Measurements from ENCODE around the gene CLPSL2. TPM values are rescaled to one million over a fixed set of nuclear protein-coding genes. Genes with fewer than 3 reads are reported as not detected.

The CLPSL2 gene
- total and polyA plus RNA-seq, 2 experiments from 2014 or later = not detected

DNA sequence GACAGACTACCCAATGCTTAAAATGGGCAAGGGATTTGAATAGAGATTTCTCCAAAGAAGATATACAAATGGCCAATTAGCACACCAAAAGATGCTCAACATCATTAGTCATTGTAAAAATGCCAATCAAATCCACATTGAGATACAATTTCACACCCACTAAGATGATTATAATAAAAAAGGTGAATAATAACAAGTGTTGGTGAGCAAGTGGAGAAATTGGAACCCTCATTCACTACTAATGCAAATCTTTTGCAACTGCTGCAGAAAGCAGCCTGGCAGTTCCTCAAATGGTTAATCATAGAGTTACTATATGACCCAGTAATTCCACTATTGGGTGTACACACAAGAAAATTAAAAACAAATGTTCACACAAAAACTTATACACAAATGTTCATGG lies 41.1 kb downstream of the CLPSL2 start:
- no peaks in the 10 kb centered on the region for H3K9me3 ChIP-seq (ENCODE audit: low read depth)
- TF ChIP-seq CTCF (IDR thresholded peaks at IDR 0.05; ENCODE audit: poor library complexity) (no peak), EZH2phosphoT487 (IDR thresholded peaks at IDR 0.05; ENCODE audit: low read depth, severe bottlenecking, unreplicated experiment) (no peak), EZH2 (IDR thresholded peaks at IDR 0.05; ENCODE audit: borderline replicate concordance) (no peak)
- no peaks in the 10 kb centered on the region for H3K79me2 ChIP-seq
- H3K4me3 ChIP-seq = no peak overlapping the region
- H3K27me3 ChIP-seq = no peaks in the 10 kb centered on the region
- H3K27ac ChIP-seq = no peak overlapping the region
- no peaks in the 10 kb centered on the region for H3K36me3 ChIP-seq (replicated peaks; ENCODE audit: insufficient read depth, low read depth)
- DNase-seq (ENCODE audit: low spot score) = no peak
- no peaks in the 10 kb centered on the region for H3K9me2 ChIP-seq (replicated peaks; ENCODE audit: insufficient read depth)
- H3K4me2 ChIP-seq = no peak overlapping the region
- H2AFZ ChIP-seq = no peak overlapping the region
- no peaks in the 10 kb centered on the region for H3K4me1 ChIP-seq (ENCODE audit: insufficient read depth)
- no peaks in the 10 kb centered on the region for H4K20me1 ChIP-seq (ENCODE audit: insufficient read depth, poor library complexity, severe bottlenecking)

- no peaks in the 10 kb centered on the region for H3K9me2 ChIP-seq (replicated peaks; ENCODE audit: insufficient read depth)
- TF ChIP-seq EZH2phosphoT487 (IDR thresholded peaks at IDR 0.05; ENCODE audit: low read depth, severe bottlenecking, unreplicated experiment) (no peak), CTCF (IDR thresholded peaks at IDR 0.05; ENCODE audit: poor library complexity) (no peak), EZH2 (IDR thresholded peaks at IDR 0.05; ENCODE audit: borderline replicate concordance) (no peak)
- DNase-seq (ENCODE audit: low spot score) = no peak
- H3K4me2 ChIP-seq = no peak overlapping the region
- H3K27me3 ChIP-seq = no peaks in the 10 kb centered on the region
- no peaks in the 10 kb centered on the region for H3K36me3 ChIP-seq (replicated peaks; ENCODE audit: insufficient read depth, low read depth)
- no peak overlapping the region for H3K4me3 ChIP-seq
- no peaks in the 10 kb centered on the region for H3K4me1 ChIP-seq (ENCODE audit: insufficient read depth)
- no peak overlapping the region for H3K27ac ChIP-seq
- no peak overlapping the region for H2AFZ ChIP-seq
- H3K79me2 ChIP-seq = no peaks in the 10 kb centered on the region
- 94% methylated on average over 2 of the region's 2 CpGs for WGBS (ENCODE audit: low lambda C conversion rate, missing lambda C conversion rate)
- no peaks in the 10 kb centered on the region for H4K20me1 ChIP-seq (ENCODE audit: insufficient read depth, poor library complexity, severe bottlenecking)
- H3K9me3 ChIP-seq (ENCODE audit: low read depth) = no peaks in the 10 kb centered on the region
Observed at GRCh38 chr6:35823601-35824000, 47.2 kb downstream of the CLPSL2 start.

DNA sequence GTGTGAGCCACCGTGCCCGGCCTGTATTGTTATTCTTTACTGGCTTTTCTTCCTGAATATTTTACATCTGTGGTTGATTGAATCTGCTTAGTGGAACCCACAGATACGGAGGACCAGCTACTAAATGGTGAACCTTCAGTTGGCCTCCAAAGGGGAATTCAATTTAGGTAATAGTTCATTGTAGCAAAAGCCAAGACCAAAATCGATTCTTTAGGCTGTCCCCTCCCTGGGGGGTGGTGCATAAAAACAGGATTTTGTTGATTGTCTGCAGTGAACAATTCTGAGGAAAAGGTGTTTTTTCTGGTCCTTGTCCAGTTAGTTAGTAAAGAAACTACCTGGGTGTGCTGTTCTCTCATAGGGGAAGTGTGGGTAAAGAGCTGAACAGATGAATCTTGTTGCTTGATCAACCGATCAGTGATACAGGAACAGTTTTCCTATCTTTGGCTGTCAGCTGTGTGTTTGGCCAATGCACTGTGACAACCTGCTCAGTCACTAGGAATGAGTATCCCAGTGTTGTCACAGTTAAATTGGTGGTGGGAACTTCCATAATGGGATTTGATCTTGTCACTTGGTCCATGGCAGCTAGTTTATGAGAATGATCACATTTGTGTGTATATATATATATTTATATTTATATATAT lies 48.3 kb downstream of the CLPSL2 start:
- Histone ChIP-seq H3K4me3 (no peak overlapping the region), H2AFZ (no peak overlapping the region), H3K27ac (no peak overlapping the region), H3K9me3 (ENCODE audit: low read depth) (no peaks in the 10 kb centered on the region), H3K9me2 (replicated peaks; ENCODE audit: insufficient read depth) (no peaks in the 10 kb centered on the region), H3K36me3 (replicated peaks; ENCODE audit: insufficient read depth, low read depth) (no peaks in the 10 kb centered on the region), H3K27me3 (no peaks in the 10 kb centered on the region), H3K4me2 (no peak overlapping the region), H3K4me1 (ENCODE audit: insufficient read depth) (no peaks in the 10 kb centered on the region), H4K20me1 (ENCODE audit: insufficient read depth, poor library complexity, severe bottlenecking) (no peaks in the 10 kb centered on the region), H3K79me2 (no peaks in the 10 kb centered on the region)
- no peak for DNase-seq (ENCODE audit: low spot score)
- 95% methylated on average over 5 of the region's 5 CpGs for WGBS (ENCODE audit: low lambda C conversion rate, missing lambda C conversion rate)
- TF ChIP-seq EZH2 (IDR thresholded peaks at IDR 0.05; ENCODE audit: borderline replicate concordance) = no peak
- no peak for TF ChIP-seq EZH2phosphoT487 (IDR thresholded peaks at IDR 0.05; ENCODE audit: low read depth, severe bottlenecking, unreplicated experiment)
- no peak for TF ChIP-seq CTCF (IDR thresholded peaks at IDR 0.05; ENCODE audit: poor library complexity)

Other genes with a start within 250 kb of the CLPSL2 start
- 73.6 and 78.8 TPM in 2 replicates for gene FKBP5, start 87.7 kb upstream of the CLPSL2 start, total RNA-seq
- gene FKBP5, start 87.7 kb upstream of the CLPSL2 start, polyA plus RNA-seq = 233 and 254 TPM in 2 replicates
- 0.83 and 1.4 TPM in 2 replicates for gene ARMC12, start 39.6 kb upstream of the CLPSL2 start, total RNA-seq
- 2.5 and 3.2 TPM in 2 replicates for gene ARMC12, start 39.6 kb upstream of the CLPSL2 start, polyA plus RNA-seq
- gene CLPSL1, start 4.4 kb downstream of the CLPSL2 start, total RNA-seq = not detected in 2 replicates
- gene CLPSL1, start 4.4 kb downstream of the CLPSL2 start, polyA plus RNA-seq = not detected in 2 replicates
- not detected in 2 replicates for gene CLPS, start 20.7 kb downstream of the CLPSL2 start, total RNA-seq
- 0.88 and 1.2 TPM in 2 replicates for gene CLPS, start 20.7 kb downstream of the CLPSL2 start, polyA plus RNA-seq
- gene LHFPL5, start 28.8 kb downstream of the CLPSL2 start, total RNA-seq = not detected in 2 replicates
- 0.10 TPM in 1 of 2 replicates, not detected in the other for gene LHFPL5, start 28.8 kb downstream of the CLPSL2 start, polyA plus RNA-seq
- gene SRPK1, start 144.5 kb downstream of the CLPSL2 start, total RNA-seq = 63.9 and 69.4 TPM in 2 replicates
- 39.3 and 48.0 TPM in 2 replicates for gene SRPK1, start 144.5 kb downstream of the CLPSL2 start, polyA plus RNA-seq
- gene SLC26A8, start 248.0 kb downstream of the CLPSL2 start, total RNA-seq = 0.48 TPM in 1 of 2 replicates, not detected in the other
- gene SLC26A8, start 248.0 kb downstream of the CLPSL2 start, polyA plus RNA-seq = 0.18 TPM in 1 of 2 replicates, not detected in the other

Measured in hepatocyte (in vitro differentiated cells).